Astrocyte of the cerebellum (primary cell): Measurements from ENCODE around the gene DIP2C.

Experiments
- DNase-seq: peaks from one replicate; pipeline ENCODE4 v3.0.0-alpha.2; 2011; ENCODE audit warnings: low read depth
- H3K4me3 ChIP-seq: 2 replicates; pipeline ENCODE4 v1.5.1; 2011; ENCODE audit warnings: mild to moderate bottlenecking, low read depth, low read length, moderate library complexity
- in situ Hi-C: cut with HindIII; loops from 2 replicates; pipeline ENCODE4 v1.10.0; 2017; ENCODE audit warnings: low sequenced_read_pairs
- TF ChIP-seq, protein P1 (sequence below): IDR thresholded peaks from 2 replicates; pipeline ENCODE4 v1.5.1; 2012; ENCODE audit warnings: low read length, low read depth, moderate library complexity, mild to moderate bottlenecking; ENCODE audit errors: missing control alignments

Gene DIP2C

GRCh38 chr10:472241-472910, 217.1 kb downstream of the DIP2C start:
- no peak for DNase-seq
- in situ Hi-C loops: no loop called here
- TF ChIP-seq, protein P1, sequence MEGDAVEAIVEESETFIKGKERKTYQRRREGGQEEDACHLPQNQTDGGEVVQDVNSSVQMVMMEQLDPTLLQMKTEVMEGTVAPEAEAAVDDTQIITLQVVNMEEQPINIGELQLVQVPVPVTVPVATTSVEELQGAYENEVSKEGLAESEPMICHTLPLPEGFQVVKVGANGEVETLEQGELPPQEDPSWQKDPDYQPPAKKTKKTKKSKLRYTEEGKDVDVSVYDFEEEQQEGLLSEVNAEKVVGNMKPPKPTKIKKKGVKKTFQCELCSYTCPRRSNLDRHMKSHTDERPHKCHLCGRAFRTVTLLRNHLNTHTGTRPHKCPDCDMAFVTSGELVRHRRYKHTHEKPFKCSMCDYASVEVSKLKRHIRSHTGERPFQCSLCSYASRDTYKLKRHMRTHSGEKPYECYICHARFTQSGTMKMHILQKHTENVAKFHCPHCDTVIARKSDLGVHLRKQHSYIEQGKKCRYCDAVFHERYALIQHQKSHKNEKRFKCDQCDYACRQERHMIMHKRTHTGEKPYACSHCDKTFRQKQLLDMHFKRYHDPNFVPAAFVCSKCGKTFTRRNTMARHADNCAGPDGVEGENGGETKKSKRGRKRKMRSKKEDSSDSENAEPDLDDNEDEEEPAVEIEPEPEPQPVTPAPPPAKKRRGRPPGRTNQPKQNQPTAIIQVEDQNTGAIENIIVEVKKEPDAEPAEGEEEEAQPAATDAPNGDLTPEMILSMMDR: no peak
- no peak overlapping the region for H3K4me3 ChIP-seq

DNA sequence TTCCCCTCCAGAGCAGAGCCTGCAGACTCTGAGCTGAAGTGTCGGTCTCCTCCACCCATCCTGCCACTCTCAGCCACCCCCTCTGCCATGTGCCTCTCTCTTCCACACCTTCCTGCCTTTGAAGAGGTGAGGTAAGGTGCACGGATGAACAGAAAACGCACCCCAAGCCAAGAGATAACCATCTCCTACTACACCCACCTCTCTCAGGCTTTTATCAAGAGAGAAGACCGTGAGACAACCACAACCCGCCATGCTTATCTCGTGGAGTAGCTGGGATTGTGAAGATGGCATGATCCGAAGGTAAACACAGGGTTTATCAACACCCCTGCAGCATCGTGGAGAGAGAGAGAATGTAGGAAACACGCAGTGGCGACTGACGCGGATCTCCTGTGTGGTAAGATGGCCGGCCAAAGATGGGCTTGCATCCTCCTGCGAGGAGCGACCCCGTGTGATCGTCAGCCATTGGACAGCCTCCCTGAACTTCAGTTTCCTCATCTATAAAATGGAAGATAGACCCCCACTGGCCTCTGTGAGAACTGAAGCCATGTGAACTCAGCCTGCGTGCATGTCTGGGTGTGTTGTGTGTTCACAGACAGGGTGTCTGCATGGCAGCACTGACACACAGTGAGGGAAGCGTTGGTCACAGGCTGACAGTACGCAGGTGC, 219.0 kb downstream of the DIP2C start:
- in situ Hi-C loops: no loop called here
- DNase-seq: no peak
- TF ChIP-seq, protein P1: no peak
- no peak overlapping the region for H3K4me3 ChIP-seq

DNA sequence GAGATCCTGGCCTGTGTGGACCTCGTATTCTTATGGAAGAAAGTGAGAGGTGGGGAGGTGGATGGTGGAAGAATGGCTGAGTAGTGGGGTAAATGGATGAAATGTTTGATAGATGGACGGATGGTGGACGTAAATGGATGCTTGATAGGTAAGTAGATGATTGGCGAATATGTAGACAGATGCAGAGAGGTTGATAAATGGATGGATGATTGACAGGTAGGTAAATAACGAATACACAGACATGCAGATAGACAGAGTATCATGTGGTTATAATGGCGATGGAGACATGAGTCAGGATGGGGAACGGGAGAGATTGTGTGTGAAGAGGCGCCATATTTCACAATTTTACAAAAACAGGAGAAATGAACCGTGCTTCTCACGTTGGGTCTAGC, 219.5 kb downstream of the DIP2C start:
- DNase-seq: no peak
- in situ Hi-C loops: no loop called here
- H3K4me3 ChIP-seq: no peak overlapping the region
- TF ChIP-seq, protein P1: no peak

GRCh38 chr10:459743-460142, 229.7 kb downstream of the DIP2C start:
- TF ChIP-seq, protein P1: no peak
- no peak overlapping the region for H3K4me3 ChIP-seq
- no peak for DNase-seq
- in situ Hi-C loops: no loop called here

- DNase-seq: no peak
- in situ Hi-C loops: no loop called here
- no peak overlapping the region for H3K4me3 ChIP-seq
- TF ChIP-seq, protein P1: no peak
Measured at GRCh38 chr10:458421-458851, 231.0 kb downstream of the DIP2C start.

DNA sequence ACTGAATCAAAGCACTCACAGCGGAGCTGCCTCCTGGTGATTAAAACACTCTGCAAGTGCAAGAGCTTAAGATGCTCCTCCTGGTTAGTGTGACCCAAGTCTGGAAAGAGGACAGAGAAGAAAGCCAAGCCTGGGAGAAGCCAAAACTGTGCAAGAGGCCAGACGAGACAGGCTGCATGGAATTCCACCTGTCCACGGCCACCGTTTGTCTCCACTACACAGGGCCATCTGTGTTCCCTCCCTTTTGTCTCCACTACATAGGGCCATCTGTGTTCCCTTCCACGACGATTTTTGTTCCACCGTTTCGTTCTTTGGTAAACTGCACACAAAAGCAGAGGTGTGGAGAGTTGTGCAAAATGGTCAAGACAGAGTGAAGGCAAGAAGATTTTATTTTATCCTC, 233.0 kb downstream of the DIP2C start:
- no peak for DNase-seq
- TF ChIP-seq, protein P1: no peak
- no peak overlapping the region for H3K4me3 ChIP-seq
- in situ Hi-C loops: no loop called here
